Measurements from ENCODE around the gene MAPKBP1.

The MAPKBP1 gene

DNA sequence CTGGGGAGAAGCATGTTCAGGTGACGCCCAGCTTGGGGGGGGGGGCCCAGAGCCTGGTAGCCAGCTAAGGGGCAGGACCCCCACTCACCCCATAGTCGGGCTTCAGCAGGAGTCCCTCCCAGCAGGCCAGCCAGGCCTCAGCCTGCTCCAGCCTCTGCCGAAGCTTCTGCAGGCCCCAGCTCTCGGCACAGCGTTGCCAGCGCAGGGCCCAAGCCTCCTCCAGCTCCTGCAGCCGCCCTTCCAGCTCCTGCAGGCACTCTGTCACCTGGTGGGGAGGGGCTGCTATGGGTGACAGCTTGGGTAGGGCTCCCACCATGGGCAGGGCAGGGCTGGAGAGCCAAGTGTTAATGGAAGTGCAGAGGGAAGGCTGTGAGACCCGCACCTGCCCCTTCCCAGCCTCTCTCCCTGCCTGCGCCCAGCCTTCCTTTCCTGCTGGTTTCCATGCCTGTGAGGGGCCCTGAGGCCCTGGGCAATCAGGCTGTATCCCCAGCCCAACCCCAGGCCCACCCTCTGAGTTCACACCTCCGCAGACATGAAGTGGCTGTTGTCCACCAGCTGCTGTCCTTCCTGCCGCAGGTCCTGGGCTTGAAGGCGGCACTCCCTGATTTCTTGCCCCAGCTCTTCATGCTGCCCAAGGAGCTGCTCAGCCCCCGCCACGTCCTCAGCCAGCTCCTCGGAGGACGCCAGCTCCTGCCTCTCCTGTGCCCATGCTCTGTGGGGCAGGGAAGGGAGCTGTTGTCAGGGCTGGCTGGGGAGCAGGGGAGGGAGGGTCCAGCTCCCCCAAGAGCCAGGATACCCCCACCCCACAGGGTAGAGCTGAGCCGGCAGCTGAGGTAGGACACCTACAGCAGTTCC is 78.7 kb downstream of the MAPKBP1 start:
- DNase-seq, result no peak

DNA sequence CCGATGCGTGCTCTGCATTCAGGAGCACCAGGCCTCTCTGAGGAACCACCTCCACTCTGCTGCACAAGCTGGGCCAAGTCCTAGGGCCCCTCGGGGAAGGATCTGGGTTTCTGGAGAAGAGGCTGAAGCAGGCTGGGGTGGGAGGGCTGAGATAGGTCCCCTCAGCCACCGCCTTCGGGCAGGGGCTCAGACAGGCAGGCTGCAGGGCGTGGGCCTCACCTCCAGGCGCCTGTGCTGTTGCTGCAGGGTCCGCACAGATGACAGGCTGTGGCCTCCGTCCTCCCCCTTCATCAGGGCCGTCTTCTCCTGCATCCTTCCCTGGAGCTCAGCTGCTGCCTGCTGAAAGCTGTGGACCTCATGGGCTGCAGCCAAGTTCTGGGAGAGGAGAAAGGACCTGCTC is 79.5 kb downstream of the MAPKBP1 start:
- DNase-seq, result no peak

DNA sequence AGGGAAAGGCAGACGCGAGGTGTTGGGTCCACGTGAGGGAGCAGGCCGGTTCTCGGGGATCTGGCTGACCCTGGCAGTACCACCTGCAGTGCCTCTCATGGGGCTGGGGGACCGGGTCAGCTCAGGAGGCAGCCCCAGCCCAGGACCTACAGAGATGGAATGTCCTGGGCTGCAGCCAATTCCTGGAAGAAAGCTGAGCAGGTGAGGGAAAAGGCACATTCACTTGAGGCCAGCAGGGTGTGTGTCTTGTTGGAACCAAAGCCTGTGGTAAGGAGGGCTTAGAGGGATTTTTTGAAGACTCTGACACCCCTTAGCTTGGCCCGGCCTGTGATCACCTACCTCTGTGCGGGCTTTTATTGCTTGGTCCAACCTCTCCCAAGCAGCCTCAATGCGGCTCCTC is 80.2 kb downstream of the MAPKBP1 start:
- DNase-seq, result no peak

DNA sequence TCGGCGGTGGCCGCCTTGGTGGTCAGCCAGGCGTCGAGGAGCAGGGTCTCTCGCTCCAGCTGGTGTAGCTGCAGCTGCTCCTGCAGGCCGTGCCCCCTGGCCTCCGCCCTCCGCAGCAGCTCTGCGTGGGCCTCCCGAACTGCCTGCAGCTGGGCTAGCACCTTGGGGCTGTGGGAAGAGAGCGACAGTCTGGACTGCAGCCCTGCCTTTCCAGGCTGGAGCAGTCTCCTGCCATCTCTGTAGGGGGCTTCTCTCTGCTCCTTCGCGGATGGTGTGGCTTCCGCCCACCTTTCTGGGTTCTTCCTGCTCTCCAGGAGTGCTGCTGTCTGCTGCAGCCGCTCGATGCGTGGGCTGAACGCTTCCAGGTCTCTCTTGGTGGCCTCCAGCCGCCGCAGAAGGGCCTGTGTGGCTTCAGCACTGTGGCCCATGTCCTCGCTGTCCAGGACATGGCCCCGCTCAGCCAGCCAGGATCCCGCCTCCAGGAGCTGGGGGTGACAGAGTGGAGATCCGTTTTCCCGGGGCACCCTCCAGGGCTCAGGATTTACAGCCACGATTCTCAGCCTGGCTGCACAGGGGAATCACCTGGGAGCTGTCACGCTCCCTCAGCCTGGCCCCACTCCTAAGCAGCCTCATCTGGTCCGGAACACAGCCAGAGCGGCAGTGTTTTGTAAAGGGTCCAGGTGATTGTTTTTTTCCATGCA is 81.1 kb downstream of the MAPKBP1 start:
- no peak for DNase-seq

DNA sequence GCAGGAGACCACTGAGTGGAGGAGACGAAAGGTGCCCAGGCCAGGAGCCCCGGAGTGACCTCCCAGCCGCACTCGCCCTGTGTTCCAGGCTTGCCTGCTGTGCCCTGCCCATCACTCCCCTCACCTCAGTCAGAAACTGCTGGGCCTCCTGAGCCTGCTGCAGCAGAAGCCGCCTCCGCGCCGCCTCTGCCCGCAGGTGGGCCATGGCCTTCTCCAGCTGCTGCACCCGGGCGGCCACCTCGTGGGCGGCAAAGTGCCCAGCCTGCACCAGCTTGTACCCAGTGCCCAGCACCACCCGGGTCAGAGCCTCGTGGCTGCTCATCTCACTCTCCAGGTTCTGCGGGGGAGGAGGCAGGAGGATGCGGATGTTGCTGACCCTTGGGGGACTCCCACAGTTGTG is 82.0 kb downstream of the MAPKBP1 start:
- DNase-seq, result no peak

DNA sequence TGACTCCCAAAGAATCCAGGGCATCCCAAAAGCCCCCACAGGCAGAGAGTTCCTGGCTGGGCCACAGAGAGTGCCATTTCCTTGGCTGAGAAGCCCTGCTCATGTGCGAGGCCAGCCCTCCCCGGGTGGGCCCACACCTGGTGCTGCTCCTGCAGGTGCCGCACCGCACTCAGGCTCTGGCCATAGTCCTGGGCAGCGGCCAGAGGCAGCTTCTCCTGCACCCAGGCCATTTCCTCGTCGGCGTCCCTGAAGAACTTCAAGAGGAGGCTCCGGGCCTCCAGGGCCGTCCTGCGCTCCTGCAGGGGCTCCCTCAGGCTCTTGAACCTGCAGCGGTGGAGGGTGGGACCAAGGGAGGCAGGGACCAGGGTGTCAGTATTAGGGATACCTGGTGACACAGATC is 82.4 kb downstream of the MAPKBP1 start:
- DNase-seq, result no peak

DNA sequence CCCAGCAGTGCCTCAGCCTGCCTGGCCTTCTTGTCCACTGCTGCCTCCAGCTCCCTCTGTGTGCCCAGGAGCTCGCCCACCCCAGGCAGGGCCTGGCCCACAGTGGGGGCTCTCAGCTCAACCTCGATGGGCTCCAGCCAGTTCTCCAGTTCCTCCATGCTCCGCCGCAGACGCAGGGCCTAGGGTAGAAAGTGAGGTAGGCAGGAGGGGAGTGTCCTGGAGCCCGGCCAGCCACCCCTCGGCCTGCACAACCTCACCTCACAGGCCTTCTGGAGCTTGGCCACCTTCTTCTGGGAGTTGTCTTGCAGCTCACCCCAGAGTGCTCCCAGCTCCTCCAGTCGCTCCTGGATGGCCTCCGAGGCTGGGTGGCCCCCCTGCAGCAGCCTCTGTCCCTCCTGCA is 83.0 kb downstream of the MAPKBP1 start:
- no peak for DNase-seq

DNA sequence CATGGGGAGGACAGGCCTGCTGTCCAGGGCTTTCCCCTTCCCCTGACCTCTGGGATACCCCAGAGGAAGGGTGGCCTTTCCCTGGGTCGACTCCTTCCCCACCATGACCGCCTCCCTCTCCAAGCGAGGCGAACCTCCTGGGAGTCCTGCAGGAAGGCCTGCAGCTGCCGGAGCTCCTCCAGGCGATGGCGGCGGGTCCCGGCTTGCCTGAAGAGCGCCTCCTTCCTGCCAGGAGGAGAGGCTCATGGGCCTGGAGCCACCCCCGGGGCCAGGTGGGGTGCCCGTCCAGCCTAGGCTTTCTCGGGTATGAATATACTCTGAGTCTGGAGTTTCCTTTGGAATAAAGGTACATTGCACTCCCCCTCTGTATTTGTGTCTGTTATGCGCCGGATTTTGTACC is 84.5 kb downstream of the MAPKBP1 start:
- DNase-seq, result no peak

DNA sequence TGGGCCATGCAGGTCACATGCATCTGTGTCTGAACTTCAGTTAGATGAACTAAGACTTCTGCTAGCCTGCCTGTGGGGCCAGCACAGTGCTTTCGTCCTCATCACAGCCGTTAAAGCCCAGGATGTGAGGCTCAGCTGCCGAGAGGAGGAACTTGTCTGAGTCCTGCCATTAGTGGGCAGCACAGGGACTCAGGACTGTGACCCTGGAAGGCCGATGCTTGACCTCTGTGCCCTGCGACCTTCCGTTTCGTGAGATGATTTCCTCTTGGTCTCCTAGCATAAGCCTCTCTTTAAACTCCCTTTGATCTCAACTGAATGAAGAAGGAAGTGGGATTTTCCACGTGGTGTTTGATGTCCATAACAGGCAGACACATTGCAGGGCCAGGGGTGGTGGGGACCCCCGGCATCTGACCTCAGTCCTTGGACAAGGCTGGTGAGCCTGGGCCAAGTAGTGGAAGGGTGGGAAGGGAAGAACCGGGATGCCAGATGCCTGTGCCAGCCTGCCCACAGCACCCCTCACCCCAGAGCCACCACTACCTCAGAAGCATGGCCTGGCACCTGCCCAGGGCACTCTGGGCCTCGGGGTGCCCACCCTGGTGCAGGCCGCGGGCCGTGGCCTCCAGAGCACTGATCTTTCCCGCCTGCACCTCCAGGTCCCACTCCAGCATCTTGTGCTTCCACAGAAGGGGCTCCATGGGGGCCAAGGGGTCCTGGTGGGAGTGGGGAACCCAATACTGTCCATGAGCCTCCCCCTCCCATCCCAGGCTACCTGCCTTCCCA is 86.0 kb downstream of the MAPKBP1 start:
- DNase-seq, result no peak

DNA sequence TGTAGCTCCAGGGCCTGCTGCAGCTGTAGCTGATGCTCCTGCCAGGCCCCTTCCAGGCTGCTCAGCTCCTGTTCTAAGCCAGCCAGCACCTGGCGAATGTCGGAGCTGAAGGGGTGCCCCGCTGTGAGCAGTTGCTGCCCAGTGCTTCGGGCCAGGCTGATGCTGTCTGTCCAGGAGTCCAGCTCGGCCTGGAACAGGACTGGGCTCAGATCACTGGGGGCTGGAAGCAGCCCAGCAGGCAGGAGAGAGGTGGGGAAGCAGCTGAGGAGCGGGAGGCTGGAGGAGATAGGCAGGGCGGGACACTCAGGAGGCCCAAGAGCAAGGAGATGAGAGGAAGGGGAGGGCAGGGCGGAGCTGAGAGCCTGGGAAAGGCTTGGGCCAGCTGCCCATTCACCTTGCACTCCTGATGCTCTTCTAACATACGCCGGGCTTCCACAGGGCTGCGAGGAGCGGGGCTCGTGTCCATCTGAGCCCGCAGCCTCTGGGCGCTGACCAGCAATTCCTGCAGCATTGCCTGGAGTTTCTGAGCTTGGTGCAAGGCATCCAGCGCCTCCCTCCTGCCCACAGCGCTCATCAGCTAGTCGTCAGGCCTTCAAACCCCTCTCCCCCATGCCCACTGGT is 87.6 kb downstream of the MAPKBP1 start:
- no peak for DNase-seq

DNA sequence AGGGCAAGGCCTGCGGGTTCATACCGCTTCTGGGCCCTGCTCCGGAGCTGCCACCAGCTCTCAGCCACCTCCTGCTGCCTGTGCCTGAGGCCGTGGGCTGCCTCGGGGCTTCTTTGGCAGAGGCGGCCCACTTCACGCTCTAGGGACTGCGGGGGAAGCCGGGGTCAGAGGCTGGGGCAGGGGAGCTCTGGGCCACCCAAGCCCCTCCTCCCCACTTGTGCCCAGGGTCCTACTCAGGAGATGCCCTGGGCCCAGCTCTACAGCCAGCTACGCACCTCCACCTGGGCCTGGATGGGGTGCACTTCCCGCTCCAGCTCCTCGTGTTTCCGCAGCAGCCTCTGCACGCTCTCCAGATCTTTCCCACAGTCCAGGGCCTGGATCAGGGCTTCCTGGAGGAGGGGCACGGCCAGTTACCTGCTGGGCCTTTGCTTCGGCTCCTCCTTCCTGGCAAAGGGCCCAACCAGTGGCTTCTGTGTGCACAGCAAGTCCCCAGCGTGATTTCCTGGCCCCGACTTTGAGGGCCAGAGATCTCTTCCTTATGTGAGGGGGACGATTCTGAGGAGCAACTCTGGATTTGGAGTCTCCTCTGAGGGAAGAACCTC is 88.3 kb downstream of the MAPKBP1 start:
- DNase-seq, result no peak

DNA sequence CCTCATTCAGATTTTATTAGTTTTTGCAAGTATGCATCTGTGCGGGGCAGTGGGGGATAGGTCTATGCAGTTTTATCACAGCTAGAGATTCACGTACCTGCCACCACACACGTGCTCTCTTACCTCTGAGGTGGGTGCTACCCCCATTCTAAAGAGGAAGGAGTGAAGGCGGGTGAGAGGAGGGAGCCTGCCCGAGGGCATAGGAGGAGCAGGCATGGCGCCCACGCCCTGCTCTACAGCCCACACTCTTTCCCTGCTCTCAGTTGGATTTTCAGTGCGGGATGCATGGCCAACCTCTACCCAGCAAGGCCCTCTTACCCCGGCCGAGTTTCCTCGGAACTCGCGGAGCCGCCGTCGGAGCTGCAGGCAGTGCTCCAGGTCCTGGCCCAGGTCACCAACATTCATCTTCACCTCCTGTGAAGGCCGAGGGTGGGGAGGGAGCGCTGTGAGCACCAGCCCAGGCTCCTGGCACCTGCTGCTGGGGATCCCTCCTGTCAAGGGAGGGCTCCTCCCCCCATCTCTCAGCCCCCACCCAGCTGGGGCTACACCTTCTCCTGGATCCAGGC is 91.3 kb downstream of the MAPKBP1 start:
- no peak for DNase-seq

DNA sequence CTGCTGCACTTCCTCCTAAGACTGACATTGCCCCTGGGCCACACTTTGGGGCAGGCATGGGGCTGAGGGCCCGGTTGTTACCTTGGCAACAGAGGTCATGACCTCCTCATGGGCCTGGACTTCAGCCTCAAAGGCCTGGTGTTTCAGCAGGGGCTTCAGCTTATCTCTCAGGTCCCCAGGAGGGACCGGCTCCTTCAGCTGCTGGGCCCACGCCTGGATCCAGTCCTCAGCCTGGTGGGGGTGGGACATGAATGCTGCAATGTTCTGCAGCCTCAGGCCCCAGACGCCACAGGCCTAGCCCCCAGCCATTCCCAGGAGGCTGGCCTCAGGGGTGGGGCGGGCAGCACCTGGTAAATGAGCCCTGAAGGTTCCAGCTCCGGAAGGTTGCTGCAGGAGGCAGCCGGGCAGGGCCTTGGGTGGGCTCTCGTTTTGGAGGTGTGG is 92.0 kb downstream of the MAPKBP1 start:
- no peak for DNase-seq

DNA sequence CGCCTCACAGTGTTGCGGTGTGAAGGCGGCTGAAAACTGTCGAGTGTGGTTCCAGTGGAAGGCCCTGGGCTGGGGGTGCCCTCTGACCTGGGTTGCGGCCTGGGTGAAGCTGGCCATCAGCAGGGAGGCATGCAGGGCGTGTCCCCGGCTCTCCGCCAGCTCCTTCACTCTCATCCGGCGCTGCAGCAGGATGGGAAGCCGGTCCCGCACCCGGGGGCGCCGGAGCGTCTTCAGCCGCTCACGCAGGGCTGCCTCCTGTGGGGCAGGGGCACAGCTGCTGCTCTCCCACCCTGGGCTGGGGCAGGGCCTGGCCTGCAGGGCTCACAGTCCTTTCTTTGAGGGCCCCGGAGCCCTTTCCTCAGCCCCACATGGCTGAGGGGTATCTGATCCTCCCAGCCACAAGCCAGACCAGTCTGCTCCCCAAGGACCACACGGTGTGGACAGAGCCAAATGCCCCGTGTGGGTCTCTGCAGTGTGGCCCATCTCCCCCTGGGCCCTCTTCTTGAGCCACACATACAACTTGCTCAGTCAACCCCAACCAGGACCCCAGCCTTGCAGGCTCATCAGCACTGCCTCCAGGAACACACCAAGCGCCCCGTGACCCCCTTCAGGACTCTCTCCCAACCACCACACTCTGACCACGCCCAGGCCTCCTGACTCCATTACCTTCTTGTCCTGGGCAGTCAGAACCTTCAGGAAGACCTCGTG is 92.7 kb downstream of the MAPKBP1 start:
- no peak for DNase-seq

DNA sequence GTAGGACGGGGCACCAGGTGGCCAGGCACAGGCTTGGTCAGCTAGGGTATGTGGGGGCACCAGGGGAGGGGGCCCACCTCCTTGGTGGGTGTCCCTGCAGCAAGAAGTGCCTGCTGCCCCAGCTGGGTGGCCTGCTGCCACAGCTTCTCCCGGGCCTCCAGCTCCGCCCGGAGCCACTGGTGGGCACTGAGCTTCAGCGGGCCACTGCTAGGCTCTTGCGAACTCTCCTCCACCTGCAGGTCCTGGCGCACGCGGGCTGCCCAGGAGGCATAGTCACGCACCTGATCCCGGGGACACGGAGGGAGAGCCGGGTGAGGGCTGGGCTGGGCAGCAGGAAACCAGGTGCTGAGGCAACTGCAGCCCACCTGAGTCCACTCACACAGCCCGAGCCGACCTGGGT is 94.0 kb downstream of the MAPKBP1 start:
- DNase-seq, result no peak

DNA sequence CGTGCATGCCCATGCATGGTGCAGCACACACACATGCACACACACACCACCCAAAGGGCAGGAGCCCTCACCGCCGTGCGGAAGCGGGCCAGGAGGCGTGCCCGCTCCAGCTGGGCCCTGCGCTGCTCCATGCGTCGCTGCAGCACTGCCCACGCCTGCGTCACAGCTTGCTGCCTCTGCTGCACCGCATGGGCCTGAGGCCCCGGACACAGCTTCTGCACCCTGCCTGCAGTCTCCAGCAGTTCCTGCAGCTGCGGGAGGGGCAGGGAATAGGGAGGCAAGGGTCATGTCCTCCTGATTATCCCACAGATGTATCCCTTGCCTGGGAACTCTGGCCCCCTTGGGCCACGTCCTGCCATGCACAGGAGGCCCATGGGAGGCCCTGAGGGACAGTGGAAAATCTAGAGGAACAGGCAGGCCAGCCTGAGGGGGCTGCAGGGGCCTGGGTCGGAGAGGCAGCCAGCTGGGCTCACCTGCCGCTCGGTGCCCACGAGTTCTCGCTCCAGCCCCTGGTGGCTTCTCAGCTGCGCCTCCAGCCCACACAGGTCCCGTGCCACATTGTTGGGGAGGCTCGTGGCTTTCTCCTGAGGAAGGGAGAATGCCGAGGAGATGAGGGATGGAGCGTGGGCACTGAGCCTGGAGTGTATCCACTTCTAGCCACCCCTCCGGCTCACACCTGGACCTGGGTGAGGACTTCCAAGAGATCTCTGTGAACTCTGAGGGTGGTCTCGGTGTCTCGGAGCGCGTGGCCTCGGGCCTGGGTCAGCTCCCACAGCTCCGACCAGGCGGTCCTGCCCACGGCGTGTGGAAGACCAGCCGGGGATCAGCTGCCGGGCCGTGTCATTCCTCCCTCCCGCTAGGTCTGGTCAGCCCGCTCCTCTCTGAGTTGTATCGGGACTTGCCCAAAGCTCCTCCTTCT is 95.7 kb downstream of the MAPKBP1 start:
- DNase-seq, result no peak

DNA sequence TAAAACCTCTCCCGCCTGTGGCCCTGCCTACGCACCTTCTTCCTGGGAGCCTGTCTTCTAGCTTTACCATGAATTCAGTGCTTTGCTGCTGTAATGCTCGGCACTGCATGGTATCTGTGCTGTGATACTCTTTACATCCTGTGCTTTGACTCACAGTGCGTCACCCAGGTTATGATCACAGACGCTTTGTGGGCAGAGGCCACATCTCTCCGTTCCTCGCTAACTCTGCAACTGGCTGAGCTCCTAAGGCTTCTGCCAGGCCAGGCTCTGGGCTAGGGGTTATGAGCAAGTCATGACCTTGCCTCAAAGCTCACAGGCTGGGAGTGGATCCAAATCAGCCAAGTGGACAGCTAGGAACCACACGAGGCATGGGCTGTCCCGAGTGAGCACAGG is 96.4 kb downstream of the MAPKBP1 start:
- peak; percentile 49 to 62 for DNase-seq

DNA sequence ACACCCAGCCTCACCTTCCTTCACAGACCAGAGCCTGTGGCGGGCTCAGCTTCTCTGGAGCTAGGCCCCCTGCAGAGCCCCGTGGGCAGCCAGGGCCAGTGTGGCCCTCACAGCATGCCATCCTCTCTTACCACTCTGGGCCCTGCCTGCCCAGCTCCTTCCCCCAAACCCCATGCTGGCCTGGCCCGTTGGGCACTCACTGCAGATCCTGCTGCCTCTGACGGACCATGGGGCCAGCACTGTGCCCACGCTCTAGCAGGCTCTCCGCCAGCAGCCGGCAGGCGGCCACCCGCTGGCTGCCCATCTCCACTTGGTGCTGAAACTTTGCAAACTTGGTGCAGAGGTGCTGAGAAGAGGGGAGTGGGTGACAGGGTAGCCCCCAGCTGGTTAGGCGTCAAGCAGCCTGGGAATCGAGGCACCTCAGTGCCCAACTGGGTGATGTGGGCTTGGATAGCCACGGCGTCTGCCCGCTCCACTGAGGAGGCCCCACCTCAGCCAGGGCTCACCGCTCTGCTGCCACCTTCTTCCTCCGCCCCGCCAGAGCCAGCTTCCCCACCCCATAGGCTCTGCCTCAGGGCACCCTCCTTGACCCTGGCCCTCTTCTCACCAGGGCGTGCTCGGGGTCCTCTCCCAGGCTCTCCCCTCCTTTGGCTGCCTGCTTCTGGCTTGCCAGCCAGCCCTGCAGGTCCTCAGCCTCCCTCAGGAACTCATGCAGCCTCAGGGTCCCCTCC is 97.1 kb downstream of the MAPKBP1 start:
- no peak for DNase-seq

DNA sequence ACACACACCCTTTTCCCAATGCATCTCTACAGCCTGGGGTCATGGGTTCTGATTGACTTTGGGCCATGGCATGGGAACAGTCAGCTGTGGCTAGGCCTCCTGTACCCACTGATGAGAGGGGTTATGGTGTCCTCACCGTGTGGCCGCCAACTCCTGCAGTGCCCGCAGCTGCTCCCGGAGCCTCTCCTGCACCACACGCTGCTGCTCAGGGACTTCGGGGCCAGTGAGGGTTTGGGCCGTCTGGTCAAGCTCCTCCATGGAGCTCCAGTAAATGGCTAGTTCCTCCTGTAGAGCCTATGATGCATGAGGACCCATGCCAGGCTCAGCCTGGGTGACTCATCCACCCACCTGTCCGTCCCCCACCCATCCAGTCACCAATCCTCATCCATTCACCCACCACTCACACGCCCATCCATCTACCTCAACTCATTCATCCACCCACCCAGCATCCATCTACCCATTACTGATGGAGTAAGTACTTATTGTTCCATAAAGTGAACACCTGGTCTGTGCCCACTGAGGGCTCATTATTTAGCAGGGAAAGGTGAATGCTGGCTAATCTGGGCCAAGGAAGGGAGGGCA is 98.0 kb downstream of the MAPKBP1 start:
- no peak for DNase-seq

Data from stimulated activated CD4-positive, alpha-beta T cell treated with anti-CD3 and anti-CD28 coated beads, Interleukin-2, amount 100 ng/mL, for 24 hours (primary cell).